HCT116 (cell line): ENCODE data around the gene CNKSR3. TPM values are rescaled to one million over a fixed set of nuclear protein-coding genes. Genes with fewer than 3 reads are reported as not detected.

Source experiments
- ATAC-seq: fragments of 200-7000 bp; cut with Tn5 transposase; 2 replicates; pipeline ENCODE4 v1.9.1; 2020; ENCODE audit warnings: mild to moderate bottlenecking, moderate library complexity
- BruUV-seq: library from RNA; stranded (reverse); fragments of 400-500 nt; replicated peaks from 2 replicates; lab custom pipeline; 2021; lab: Mats Ljungman, UMichigan
- CTCF ChIA-PET: fragments of 300-600 bp; sonication (Branson Sonifier 250); formaldehyde crosslinking; loops from one replicate; lab custom pipeline; 2021; ENCODE audit warnings: antibody characterized with exemption; lab: Charles Lee
- POLR2A ChIA-PET: fragments of 300-600, 350-600 bp; sonication (Branson Sonifier 250); formaldehyde crosslinking; loops from one replicate; lab custom pipeline; 2021; ENCODE audit warnings: antibody characterized with exemption; lab: Charles Lee
- RAD21 ChIA-PET, 2 experiments: fragments of 300-600 bp; sonication (Branson Sonifier 250); formaldehyde crosslinking; loops; one replicate each; lab custom pipeline; 2023; ENCODE audit warnings: low total read pairs in 2 of 2; ENCODE audit not compliant: uncharacterized antibody in 2 of 2, unreplicated experiment in 2 of 2, low non-redundant PET in 1 of 2; lab: Charles Lee
- DNase-seq: peaks from one replicate; pipeline ENCODE4 v3.0.0-alpha.2; 2010; ENCODE audit warnings: low read depth, low spot score
- H2AFZ ChIP-seq: fragments of 200-600 bp; shearing (Covaris generic), sonication (generic); 2 replicates; pipeline ENCODE4 v1.6.1; 2017; ENCODE audit warnings: low read depth, mixed run types, mixed read lengths, antibody characterized with exemption, low read length; ENCODE audit not compliant: poor library complexity, severe bottlenecking
- H3K27ac ChIP-seq: 2 replicates; pipeline ENCODE4 v1.5.1; 2012; ENCODE audit warnings: low read depth, low read length
- H3K27me3 ChIP-seq: fragments of 200-600 bp; sonication (generic); 2 replicates; pipeline ENCODE4 v1.6.1; 2016; ENCODE audit warnings: mixed run types, low read length, mixed read lengths; ENCODE audit not compliant: insufficient read depth
- H3K36me3 ChIP-seq, 2 experiments: fragments of 200-500 bp in 1 of 2; fragments of 200-600 bp in 1 of 2; sonication (Bioruptor generic) in 1 of 2; sonication (generic) in 1 of 2; 2 replicates each; pipeline versions ENCODE4 v1.5.1 to v1.6.1; 2014 to 2016; ENCODE audit warnings: low read length in 2 of 2, inconsistent platforms in 1 of 2, mixed read lengths in 1 of 2, mixed run types in 1 of 2; ENCODE audit not compliant: insufficient read depth in 2 of 2, control insufficient read depth in 1 of 2
- H3K4me1 ChIP-seq, 2 experiments: fragments of 200-600 bp in 1 of 2; sonication (generic) in 1 of 2; 2 replicates each; pipeline versions ENCODE4 v1.5.1 to v1.6.1; 2012 to 2017; ENCODE audit warnings: low read length in 2 of 2, inconsistent platforms in 1 of 2, mild to moderate bottlenecking in 1 of 2, mixed read lengths in 1 of 2, mixed run types in 1 of 2, moderate library complexity in 1 of 2; ENCODE audit not compliant: insufficient read depth in 2 of 2, control insufficient read depth in 1 of 2
- H3K4me2 ChIP-seq: fragments of 200-600 bp; sonication (generic); 2 replicates; pipeline ENCODE4 v1.6.1; 2017; ENCODE audit warnings: mixed run types, low read length, mixed read lengths
- H3K4me3 ChIP-seq, 2 experiments: fragments of 200-600 bp in 1 of 2; sonication (generic) in 1 of 2; replicated peaks in 1 of 2; 2 replicates each; pipeline ENCODE4 v1.5.1; 2011 to 2016; ENCODE audit warnings: low read length in 2 of 2, control low read depth in 1 of 2, low read depth in 1 of 2, mild to moderate bottlenecking in 1 of 2, mixed read lengths in 1 of 2, mixed run types in 1 of 2
- H3K79me2 ChIP-seq: fragments of 200-600 bp; sonication (generic); 2 replicates; pipeline ENCODE4 v1.6.1; 2017; ENCODE audit warnings: mild to moderate bottlenecking, mixed run types, low read length, moderate library complexity, mixed read lengths; ENCODE audit not compliant: insufficient read depth
- H3K9ac ChIP-seq: fragments of 200-600 bp; sonication (generic); 2 replicates; pipeline ENCODE4 v1.6.1; 2016; ENCODE audit warnings: low read length, mixed read lengths
- H3K9me2 ChIP-seq: fragments of 200-600 bp; sonication (generic), shearing (Covaris generic); 2 replicates; pipeline ENCODE4 v1.6.1; 2017; ENCODE audit warnings: mixed run types, mild to moderate bottlenecking, moderate library complexity; ENCODE audit not compliant: insufficient read depth
- H3K9me3 ChIP-seq, 2 experiments: fragments of 200-500 bp in 1 of 2; fragments of 200-600 bp in 1 of 2; sonication (Bioruptor generic) in 1 of 2; sonication (generic) in 1 of 2; 2 replicates each; pipeline ENCODE4 v1.6.1; 2014 to 2017; ENCODE audit warnings: low read length in 2 of 2, mixed read lengths in 2 of 2, inconsistent platforms in 1 of 2, low read depth in 1 of 2, mild to moderate bottlenecking in 1 of 2, mixed run types in 1 of 2, moderate library complexity in 1 of 2; ENCODE audit not compliant: control insufficient read depth in 1 of 2, insufficient read depth in 1 of 2
- H4K20me1 ChIP-seq: fragments of 200-600 bp; sonication (generic), shearing (Covaris generic); 2 replicates; pipeline ENCODE4 v1.6.1; 2017; ENCODE audit warnings: mixed run types, mild to moderate bottlenecking, moderate library complexity; ENCODE audit not compliant: insufficient read depth
- CBX3 ChIP-seq: IDR thresholded peaks from 2 replicates; pipeline ENCODE4 v1.6.1; 2012; ENCODE audit warnings: low read depth
- CEBPB ChIP-seq: IDR thresholded peaks from 2 replicates; pipeline ENCODE4 v1.6.1; 2012; ENCODE audit warnings: low read depth
- EGR1 ChIP-seq: IDR thresholded peaks from 2 replicates; pipeline ENCODE4 v1.6.1; 2012; ENCODE audit warnings: low read depth
- EZH2 ChIP-seq: fragments of 200-600 bp; sonication (generic); IDR thresholded peaks from 2 replicates; pipeline ENCODE4 v1.6.1; 2017; ENCODE audit warnings: antibody characterized with exemption, mixed run types
- EZH2phosphoT487 ChIP-seq: fragments of 200-600 bp; IDR thresholded peaks from 2 replicates; pipeline ENCODE4 v1.6.1; 2018; ENCODE audit warnings: antibody characterized with exemption, borderline replicate concordance
- FOSL1 ChIP-seq: IDR thresholded peaks from 2 replicates; pipeline ENCODE4 v1.6.1; 2012; ENCODE audit warnings: low read depth
- JUND ChIP-seq: IDR thresholded peaks from 2 replicates; pipeline ENCODE4 v1.6.1; 2012
- POLR2A ChIP-seq: IDR thresholded peaks from 2 replicates; pipeline ENCODE4 v1.7.0; 2011; ENCODE audit warnings: borderline replicate concordance; ENCODE audit not compliant: insufficient read depth, insufficient read length; ENCODE audit errors: extremely low read depth
- RAD21 ChIP-seq: IDR thresholded peaks from 2 replicates; pipeline ENCODE4 v1.6.1; 2012; ENCODE audit warnings: low read depth, mild to moderate bottlenecking
- SP1 ChIP-seq: IDR thresholded peaks from 2 replicates; pipeline ENCODE4 v1.6.1; 2012; ENCODE audit warnings: low read depth
- SRF ChIP-seq: IDR thresholded peaks from 2 replicates; pipeline ENCODE4 v1.6.1; 2012; ENCODE audit warnings: low read depth
- TCF7L2 ChIP-seq: IDR thresholded peaks from 2 replicates; pipeline ENCODE4 v1.7.0; 2011; ENCODE audit warnings: borderline replicate concordance, inconsistent platforms; ENCODE audit not compliant: insufficient read depth, insufficient read length; ENCODE audit errors: extremely low read depth
- YY1 ChIP-seq: IDR thresholded peaks from 2 replicates; pipeline ENCODE4 v1.6.1; 2011; ENCODE audit warnings: low read length, low read depth, moderate library complexity, mild to moderate bottlenecking; ENCODE audit not compliant: insufficient replicate concordance; ENCODE audit errors: extremely low read depth
- intact Hi-C: fragments of 100-400 bp; cut with micrococcal nuclease; formaldehyde crosslinking; loops from 2 replicates; pipeline ENCODE4 v1.10.0; 2022
- total RNA-seq: library from RNA; stranded (reverse); gene quantifications from one replicate; pipeline ENCODE4 v1.2.1, GENCODE V29; 2021; ENCODE audit not compliant: unreplicated experiment
- TF ChIP-seq, protein P1 (sequence below): IDR thresholded peaks from 2 replicates; pipeline ENCODE4 v1.6.1; 2012
- TF ChIP-seq, protein P2 (sequence below): IDR thresholded peaks from 2 replicates; pipeline ENCODE4 v1.6.1; 2012
- TF ChIP-seq, protein P3 (sequence below): IDR thresholded peaks from 2 replicates; pipeline ENCODE4 v1.6.1; 2011; ENCODE audit warnings: mild to moderate bottlenecking, low read length, moderate library complexity; ENCODE audit not compliant: insufficient replicate concordance; ENCODE audit errors: extremely low read depth
- TF ChIP-seq, protein P4 (sequence below), 3 experiments: fragments of 200-600 bp in 1 of 3; sonication (generic) in 1 of 3; IDR thresholded peaks in 2 of 3; conservative IDR thresholded peaks in 1 of 3; 2 replicates each; pipeline ENCODE4 v1.5.1; 2012 to 2017; ENCODE audit warnings: low read depth in 2 of 3, low read length in 2 of 3, antibody characterized with exemption in 1 of 3, borderline replicate concordance in 1 of 3, control low read depth in 1 of 3, mild to moderate bottlenecking in 1 of 3, mixed read lengths in 1 of 3, mixed run types in 1 of 3, moderate library complexity in 1 of 3; ENCODE audit not compliant: insufficient read depth in 1 of 3

Gene CNKSR3
- total RNA-seq, 1 experiment from 2014 or later: 15.4 TPM

DNA sequence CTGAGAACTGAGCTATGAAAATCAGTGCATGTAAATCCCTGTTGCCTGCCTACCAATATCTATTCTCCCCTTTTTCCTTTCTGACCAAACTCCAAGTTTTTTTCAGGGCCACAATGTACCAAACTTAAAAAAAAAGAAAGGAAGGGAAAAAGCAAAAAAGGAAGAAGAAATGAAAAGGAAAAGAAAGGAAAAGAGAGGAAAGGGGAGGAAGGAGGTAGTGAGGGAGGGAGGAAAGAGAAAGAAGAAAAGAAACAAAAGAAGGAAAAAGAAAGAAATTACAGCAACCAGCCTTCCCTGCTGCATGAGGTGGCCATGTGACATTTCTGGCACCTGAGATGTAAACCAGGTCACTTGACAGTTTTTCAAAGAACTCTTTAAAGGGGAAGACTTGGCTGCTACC is 4.4 kb downstream of the CNKSR3 start:
- CTCF ChIA-PET: no interaction called here
- BruUV-seq: no TSS peak
- H3K36me3 ChIP-seq: no peaks in the 10 kb centered on the region

More for the DNA sequence above, 4.4 kb downstream of the CNKSR3 start:
- peaks cover 48% of the 10 kb centered on the region for H3K79me2 ChIP-seq
- no peak overlapping the region for H3K27ac ChIP-seq
- no peaks in the 10 kb centered on the region; the same call in 1 of the 2 replicates for H4K20me1 ChIP-seq
- peaks cover 8 to 13% of the 10 kb centered on the region in 2 experiments for H3K4me1 ChIP-seq
- H3K9ac ChIP-seq: no peak overlapping the region
- no peaks in the 10 kb centered on the region for H3K9me3 ChIP-seq
- ATAC-seq (no peak), DNase-seq (no peak)
- intact Hi-C loops: loop anchor here (10.0 kb wide), 1 partner anchor 351 kb away; no protein-coding TSS in a partner anchor
- no peaks in the 10 kb centered on the region for H3K9me2 ChIP-seq
- POLR2A ChIA-PET: no interaction called here
- H3K27me3 ChIP-seq: no peaks in the 10 kb centered on the region
- no peak overlapping the region for H3K4me3 ChIP-seq
- TF ChIP-seq POLR2A (no peak), CBX3 (no peak), RAD21 (no peak), JUND (no peak), EZH2phosphoT487 (no peak), FOSL1 (no peak), YY1 (no peak), SP1 (no peak), TCF7L2 (no peak), SRF (no peak), EGR1 (no peak), CEBPB (no peak), EZH2 (no peak)
- TF ChIP-seq, protein P1, sequence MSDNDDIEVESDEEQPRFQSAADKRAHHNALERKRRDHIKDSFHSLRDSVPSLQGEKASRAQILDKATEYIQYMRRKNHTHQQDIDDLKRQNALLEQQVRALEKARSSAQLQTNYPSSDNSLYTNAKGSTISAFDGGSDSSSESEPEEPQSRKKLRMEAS: no peak
- TF ChIP-seq, protein P2, sequence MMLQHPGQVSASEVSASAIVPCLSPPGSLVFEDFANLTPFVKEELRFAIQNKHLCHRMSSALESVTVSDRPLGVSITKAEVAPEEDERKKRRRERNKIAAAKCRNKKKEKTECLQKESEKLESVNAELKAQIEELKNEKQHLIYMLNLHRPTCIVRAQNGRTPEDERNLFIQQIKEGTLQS: no peak
- TF ChIP-seq, protein P3, sequence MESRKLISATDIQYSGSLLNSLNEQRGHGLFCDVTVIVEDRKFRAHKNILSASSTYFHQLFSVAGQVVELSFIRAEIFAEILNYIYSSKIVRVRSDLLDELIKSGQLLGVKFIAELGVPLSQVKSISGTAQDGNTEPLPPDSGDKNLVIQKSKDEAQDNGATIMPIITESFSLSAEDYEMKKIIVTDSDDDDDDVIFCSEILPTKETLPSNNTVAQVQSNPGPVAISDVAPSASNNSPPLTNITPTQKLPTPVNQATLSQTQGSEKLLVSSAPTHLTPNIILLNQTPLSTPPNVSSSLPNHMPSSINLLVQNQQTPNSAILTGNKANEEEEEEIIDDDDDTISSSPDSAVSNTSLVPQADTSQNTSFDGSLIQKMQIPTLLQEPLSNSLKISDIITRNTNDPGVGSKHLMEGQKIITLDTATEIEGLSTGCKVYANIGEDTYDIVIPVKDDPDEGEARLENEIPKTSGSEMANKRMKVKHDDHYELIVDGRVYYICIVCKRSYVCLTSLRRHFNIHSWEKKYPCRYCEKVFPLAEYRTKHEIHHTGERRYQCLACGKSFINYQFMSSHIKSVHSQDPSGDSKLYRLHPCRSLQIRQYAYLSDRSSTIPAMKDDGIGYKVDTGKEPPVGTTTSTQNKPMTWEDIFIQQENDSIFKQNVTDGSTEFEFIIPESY: no peak
- TF ChIP-seq, protein P4, sequence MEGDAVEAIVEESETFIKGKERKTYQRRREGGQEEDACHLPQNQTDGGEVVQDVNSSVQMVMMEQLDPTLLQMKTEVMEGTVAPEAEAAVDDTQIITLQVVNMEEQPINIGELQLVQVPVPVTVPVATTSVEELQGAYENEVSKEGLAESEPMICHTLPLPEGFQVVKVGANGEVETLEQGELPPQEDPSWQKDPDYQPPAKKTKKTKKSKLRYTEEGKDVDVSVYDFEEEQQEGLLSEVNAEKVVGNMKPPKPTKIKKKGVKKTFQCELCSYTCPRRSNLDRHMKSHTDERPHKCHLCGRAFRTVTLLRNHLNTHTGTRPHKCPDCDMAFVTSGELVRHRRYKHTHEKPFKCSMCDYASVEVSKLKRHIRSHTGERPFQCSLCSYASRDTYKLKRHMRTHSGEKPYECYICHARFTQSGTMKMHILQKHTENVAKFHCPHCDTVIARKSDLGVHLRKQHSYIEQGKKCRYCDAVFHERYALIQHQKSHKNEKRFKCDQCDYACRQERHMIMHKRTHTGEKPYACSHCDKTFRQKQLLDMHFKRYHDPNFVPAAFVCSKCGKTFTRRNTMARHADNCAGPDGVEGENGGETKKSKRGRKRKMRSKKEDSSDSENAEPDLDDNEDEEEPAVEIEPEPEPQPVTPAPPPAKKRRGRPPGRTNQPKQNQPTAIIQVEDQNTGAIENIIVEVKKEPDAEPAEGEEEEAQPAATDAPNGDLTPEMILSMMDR (IDR thresholded peaks at IDR 0.05 in 2 of 3, conservative IDR thresholded peaks at IDR 0.05 in 1 of 3; ENCODE audit: borderline replicate concordance in 1 of 3, insufficient read depth in 1 of 3, low read depth in 2 of 3, low read length in 2 of 3): no peak
- TF ChIP-seq, all 23 proteins: peak for 0
- RAD21 ChIA-PET: no interaction called here
- no peak overlapping the region for H3K4me2 ChIP-seq
- H2AFZ ChIP-seq: no peak overlapping the region
